CD8-positive, alpha-beta memory T cell (primary cell): ENCODE results near the gene MTHFD2L. TPM values are rescaled to one million over a fixed set of nuclear protein-coding genes. Genes with fewer than 3 reads are reported as not detected.
A peak's percentile ranks its signal among the peaks of the same experiment; 100 is the strongest.

Source experiments
- CTCF ChIA-PET: fragments of 350-600 bp; sonication (Branson Sonifier 250); formaldehyde crosslinking; loops from one replicate; lab custom pipeline; 2021; ENCODE audit warnings: antibody characterized with exemption; lab: Charles Lee
- POLR2A ChIA-PET: fragments of 350-600 bp; sonication (Branson Sonifier 250); formaldehyde crosslinking; loops from one replicate; lab custom pipeline; 2021; ENCODE audit warnings: antibody characterized with exemption; lab: Charles Lee
- DNase-seq, 5 donors: peaks; one replicate each; pipeline versions ENCODE4 v3.0.0 to v3.0.0-alpha.2; 2020 to 2022; ENCODE audit warnings: mixed read lengths in 1 of 5
- H3K27ac ChIP-seq: one replicate; pipeline ENCODE4 v1.7.0; 2013; ENCODE audit warnings: low read depth, mild to moderate bottlenecking, low read length, moderate library complexity
- H3K27me3 ChIP-seq: 2 replicates; pipeline ENCODE4 v1.7.0; 2013; ENCODE audit warnings: low read length, mild to moderate bottlenecking; ENCODE audit not compliant: insufficient read depth, poor library complexity, severe bottlenecking
- H3K36me3 ChIP-seq: 2 replicates; pipeline ENCODE4 v1.7.0; 2013; ENCODE audit warnings: mild to moderate bottlenecking, low read length, moderate library complexity; ENCODE audit not compliant: insufficient read depth
- H3K4me1 ChIP-seq: 2 replicates; pipeline ENCODE4 v1.7.0; 2013; ENCODE audit warnings: mild to moderate bottlenecking, low read length, moderate library complexity; ENCODE audit not compliant: insufficient read depth
- H3K4me3 ChIP-seq: 2 replicates; pipeline ENCODE4 v1.7.0; 2013; ENCODE audit warnings: mild to moderate bottlenecking, low read length
- H3K9me3 ChIP-seq: 2 replicates; pipeline ENCODE4 v1.7.0; 2013; ENCODE audit warnings: mild to moderate bottlenecking, low read length
- H3K27ac Mint-ChIP-seq, 8 donors: one replicate each; pipeline ENCODE4 v1.8.0; 2020 to 2021; ENCODE audit warnings: mixed read lengths in 8 of 8, mild to moderate bottlenecking in 6 of 8, inconsistent platforms in 3 of 8, moderate library complexity in 3 of 8
- H3K27me3 Mint-ChIP-seq, 2 donors: one replicate each; pipeline ENCODE4 v1.8.0; 2020 to 2021; ENCODE audit warnings: mixed read lengths in 2 of 2, mild to moderate bottlenecking in 1 of 2, moderate library complexity in 1 of 2
- H3K36me3 Mint-ChIP-seq, 3 donors: one replicate each; pipeline ENCODE4 v1.8.0; 2020 to 2021; ENCODE audit warnings: mixed read lengths in 3 of 3, inconsistent platforms in 1 of 3, mild to moderate bottlenecking in 1 of 3
- H3K4me1 Mint-ChIP-seq, 3 donors: one replicate each; pipeline ENCODE4 v1.8.0; 2020 to 2021; ENCODE audit warnings: mixed read lengths in 3 of 3, inconsistent platforms in 1 of 3, mild to moderate bottlenecking in 1 of 3
- H3K4me3 Mint-ChIP-seq, 7 donors: one replicate each; pipeline ENCODE4 v1.8.0; 2020 to 2021; ENCODE audit warnings: mixed read lengths in 7 of 7, mild to moderate bottlenecking in 6 of 7, moderate library complexity in 4 of 7, inconsistent platforms in 2 of 7
- H3K9me3 Mint-ChIP-seq, 5 donors: one replicate each; pipeline ENCODE4 v1.8.0; 2020 to 2022; ENCODE audit warnings: mixed read lengths in 5 of 5, mild to moderate bottlenecking in 3 of 5, moderate library complexity in 2 of 5, inconsistent platforms in 1 of 5
- polyA plus RNA-seq: library from polyadenylated mRNA; unstranded; fragments of 300-500 nt; fragmentation: Illumina TruSeq; gene quantifications from one replicate; pipeline ENCODE4 v1.2.3, GENCODE V29; 2021
- total RNA-seq, 2 experiments: library from RNA; stranded (reverse); gene quantifications; one replicate each; pipeline ENCODE4 v1.2.3, GENCODE V29; 2021

Gene MTHFD2L
- total and polyA plus RNA-seq, 3 experiments from 2014 or later, result 5.0 to 8.5 (median 7.5) TPM

DNA sequence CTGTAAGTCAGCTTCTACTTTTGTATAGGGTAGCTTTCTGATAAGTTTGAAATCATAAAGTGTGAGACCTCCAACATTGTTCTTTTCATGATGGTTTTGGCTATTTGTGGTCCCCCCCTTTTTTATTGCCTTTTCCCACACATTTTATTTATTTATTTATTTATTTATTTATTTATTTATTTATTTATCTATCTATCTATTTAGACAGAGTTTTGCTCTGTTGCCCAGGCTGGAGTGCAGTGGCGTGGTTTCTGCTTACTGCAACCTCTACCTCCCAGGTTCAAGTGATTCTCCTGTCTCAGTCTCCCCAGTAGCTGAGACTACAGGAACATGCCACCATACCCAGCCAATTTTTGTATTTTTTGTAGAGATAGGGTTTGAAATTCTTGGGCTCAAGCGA, 9.7 kb upstream of the MTHFD2L start:
- Histone ChIP-seq H3K27me3 (peaks cover 5% of the 10 kb centered on the region), H3K27ac (no peak overlapping the region), H3K4me1 (no peaks in the 10 kb centered on the region), H3K36me3 (no peaks in the 10 kb centered on the region), H3K9me3 (no peaks in the 10 kb centered on the region), H3K4me3 (no peak overlapping the region)
- Mint-ChIP-seq H3K9me3 (peaks cover 10 to 13% (median 11%) of the 10 kb centered on the region in 5 donors), H3K4me3 (no peak overlapping the region), H3K36me3 (no peaks in the 10 kb centered on the region), H3K4me1 (no peaks in the 10 kb centered on the region), H3K27me3 (peaks cover 12 to 57% of the 10 kb centered on the region in 2 donors), H3K27ac (no peak overlapping the region)
- no peak for DNase-seq
- ChIA-PET CTCF (no interaction called here), POLR2A (no interaction called here)

DNA sequence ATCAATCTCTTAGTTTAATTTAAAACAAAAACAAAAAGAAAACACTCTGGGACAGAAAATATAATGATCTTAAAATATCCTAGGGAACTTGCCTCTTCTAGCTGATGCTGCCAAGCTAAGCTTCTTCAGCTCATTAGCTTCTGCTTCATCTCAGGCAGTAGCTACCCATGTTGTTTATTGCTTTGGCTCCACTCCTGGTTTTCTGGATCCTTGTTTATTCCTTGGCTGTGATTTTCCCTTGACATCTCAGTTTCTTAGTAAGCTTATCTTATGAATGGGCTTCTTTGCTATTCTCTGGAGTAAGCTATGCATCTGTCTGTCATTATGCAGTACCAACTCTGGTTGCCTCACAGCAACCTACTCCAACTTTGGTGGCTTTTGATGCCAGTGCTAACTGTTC, 5.1 kb upstream of the MTHFD2L start:
- Mint-ChIP-seq H3K36me3 (no peaks in the 10 kb centered on the region), H3K4me1 (peaks cover 3 to 8% (median 7%) of the 10 kb centered on the region in 3 donors), H3K27ac (no peak overlapping the region), H3K4me3 (no peak overlapping the region), H3K9me3 (no peaks in the 10 kb centered on the region), H3K27me3 (peaks cover 4 to 22% of the 10 kb centered on the region in 2 donors)
- Histone ChIP-seq H3K36me3 (no peaks in the 10 kb centered on the region), H3K4me1 (peaks cover 3% of the 10 kb centered on the region), H3K27ac (no peak overlapping the region), H3K9me3 (no peaks in the 10 kb centered on the region), H3K27me3 (no peaks in the 10 kb centered on the region), H3K4me3 (no peak overlapping the region)
- POLR2A ChIA-PET, result no interaction called here
- CTCF ChIA-PET, result no interaction called here
- DNase-seq, result no peak

DNA sequence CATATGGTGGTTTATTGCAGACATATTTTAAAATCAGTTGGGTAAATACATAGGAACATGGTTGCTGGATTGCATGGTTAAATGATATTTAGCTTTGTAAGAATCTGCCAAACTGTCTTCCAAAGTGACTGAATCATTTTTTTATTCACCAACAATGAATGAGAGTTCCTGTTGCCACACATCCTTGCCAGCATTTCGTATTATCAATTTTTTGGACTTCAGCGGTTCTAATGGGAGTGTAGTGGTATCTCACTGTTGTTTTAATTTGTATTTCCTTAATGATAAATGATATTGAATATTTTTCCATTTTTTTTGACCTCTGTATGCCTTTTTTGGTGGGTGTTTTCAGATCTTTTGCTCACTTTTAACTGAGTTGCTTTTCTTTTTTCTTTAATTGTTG, 1.4 kb upstream of the MTHFD2L start:
- Histone ChIP-seq H3K4me3 (no peak overlapping the region), H3K36me3 (peaks cover 10% of the 10 kb centered on the region), H3K4me1 (peaks cover 14% of the 10 kb centered on the region), H3K9me3 (no peaks in the 10 kb centered on the region), H3K27ac (no peak overlapping the region), H3K27me3 (no peaks in the 10 kb centered on the region)
- Mint-ChIP-seq H3K36me3 (peaks cover 0 to 19% (median 4%) of the 10 kb centered on the region in 3 donors), H3K4me1 (peaks cover 22 to 33% (median 27%) of the 10 kb centered on the region in 3 donors), H3K27me3 (peaks cover 0 to 3% of the 10 kb centered on the region in 2 donors), H3K27ac (peak overlapping the region in 2 of 8 donors; percentile 21 to 30), H3K9me3 (no peaks in the 10 kb centered on the region), H3K4me3 (peak overlapping the region; percentile 30 to 86 (median 82))
- CTCF ChIA-PET, result no interaction called here
- POLR2A ChIA-PET, result no interaction called here
- no peak for DNase-seq

GRCh38 chr4:74157154-74157553, 764 bp upstream of the MTHFD2L start:
- no peaks in the 10 kb centered on the region for H3K9me3 Mint-ChIP-seq
- peaks cover 5 to 25% (median 6%) of the 10 kb centered on the region in 3 donors for H3K36me3 Mint-ChIP-seq
- POLR2A ChIA-PET, result no interaction called here
- Histone ChIP-seq H3K36me3 (peaks cover 10% of the 10 kb centered on the region), H3K27ac (peak overlapping the region; percentile 57), H3K9me3 (no peaks in the 10 kb centered on the region), H3K4me3 (peak overlapping the region; percentile 66), H3K27me3 (no peaks in the 10 kb centered on the region), H3K4me1 (peaks cover 14% of the 10 kb centered on the region)
- no peak for DNase-seq
- peaks cover 22 to 40% (median 27%) of the 10 kb centered on the region in 3 donors for H3K4me1 Mint-ChIP-seq
- H3K4me3 Mint-ChIP-seq, result peak overlapping the region; percentile 80 to 93 (median 83)
- peaks cover 0 to 3% of the 10 kb centered on the region in 2 donors for H3K27me3 Mint-ChIP-seq
- peak overlapping the region in 6 of 8 donors; percentile 6 to 77 (median 32) for H3K27ac Mint-ChIP-seq
- CTCF ChIA-PET, result no interaction called here

DNA sequence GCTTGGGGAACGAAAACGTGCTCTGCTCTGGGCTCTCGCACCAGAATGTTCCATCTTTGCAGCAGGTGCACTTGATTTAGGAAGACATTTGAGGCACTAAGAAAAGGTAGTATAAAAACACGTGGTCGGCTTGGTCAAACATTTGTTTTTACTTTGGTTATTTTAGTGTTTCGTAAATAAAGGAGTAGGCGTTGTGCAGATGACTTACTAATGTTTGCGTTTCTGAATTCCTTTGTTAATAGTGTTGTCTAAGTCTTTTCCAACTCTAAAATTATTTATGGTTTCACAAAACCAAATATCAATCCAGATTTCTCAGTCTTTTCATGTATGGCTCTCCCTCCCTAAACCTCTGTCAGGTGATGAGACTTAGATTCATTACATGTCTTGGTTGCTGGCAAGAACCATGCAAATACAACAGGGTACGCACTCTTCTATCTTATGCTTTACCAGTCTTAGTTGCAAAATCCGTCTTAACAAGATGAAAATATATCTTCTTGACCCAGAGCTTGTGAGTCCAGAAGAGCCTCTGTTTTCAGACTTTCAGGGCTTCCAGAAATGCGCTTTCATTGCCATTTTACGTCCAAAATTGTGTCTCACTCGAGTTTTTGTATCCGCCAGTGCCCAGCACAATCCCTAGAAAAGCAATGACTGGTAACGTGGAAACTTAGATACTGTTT, 686 bp downstream of the MTHFD2L start:
- H3K27ac Mint-ChIP-seq, result peak overlapping the region; percentile 24 to 94 (median 89)
- no peaks in the 10 kb centered on the region for H3K27me3 ChIP-seq
- H3K36me3 ChIP-seq, result peaks cover 10% of the 10 kb centered on the region
- no peaks in the 10 kb centered on the region for H3K9me3 ChIP-seq
- no peaks in the 10 kb centered on the region for H3K9me3 Mint-ChIP-seq
- CTCF ChIA-PET, result no interaction called here
- H3K27ac ChIP-seq, result peak overlapping the region; percentile 57
- peak overlapping the region; percentile 84 to 93 (median 91) for H3K4me3 Mint-ChIP-seq
- H3K4me1 ChIP-seq, result peaks cover 14% of the 10 kb centered on the region
- DNase-seq, result peak in 1 of 5 donors; percentile 6
- H3K4me3 ChIP-seq, result peak overlapping the region; percentile 66
- peaks cover 22 to 40% (median 27%) of the 10 kb centered on the region in 3 donors for H3K4me1 Mint-ChIP-seq
- H3K36me3 Mint-ChIP-seq, result peaks cover 5 to 30% (median 8%) of the 10 kb centered on the region in 3 donors
- POLR2A ChIA-PET, result no interaction called here
- peaks cover 0 to 3% of the 10 kb centered on the region in 2 donors for H3K27me3 Mint-ChIP-seq

- no peak for DNase-seq
- peaks cover 14% of the 10 kb centered on the region for H3K4me1 ChIP-seq
- peak overlapping the region; percentile 66 for H3K4me3 ChIP-seq
- ChIA-PET CTCF (no interaction called here), POLR2A (no interaction called here)
- Mint-ChIP-seq H3K27me3 (peaks cover 0 to 3% of the 10 kb centered on the region in 2 donors), H3K9me3 (no peaks in the 10 kb centered on the region), H3K27ac (peak overlapping the region in 5 of 8 donors; percentile 24 to 94 (median 81)), H3K4me1 (peaks cover 22 to 40% (median 27%) of the 10 kb centered on the region in 3 donors), H3K36me3 (peaks cover 5 to 30% (median 8%) of the 10 kb centered on the region in 3 donors), H3K4me3 (peak overlapping the region; percentile 84 to 93 (median 91))
- no peaks in the 10 kb centered on the region for H3K9me3 ChIP-seq
- H3K27me3 ChIP-seq, result no peaks in the 10 kb centered on the region
- peaks cover 10% of the 10 kb centered on the region for H3K36me3 ChIP-seq
- H3K27ac ChIP-seq, result peak overlapping the region; percentile 57
Observed at GRCh38 chr4:74159143-74159709, 1.3 kb downstream of the MTHFD2L start.

DNA sequence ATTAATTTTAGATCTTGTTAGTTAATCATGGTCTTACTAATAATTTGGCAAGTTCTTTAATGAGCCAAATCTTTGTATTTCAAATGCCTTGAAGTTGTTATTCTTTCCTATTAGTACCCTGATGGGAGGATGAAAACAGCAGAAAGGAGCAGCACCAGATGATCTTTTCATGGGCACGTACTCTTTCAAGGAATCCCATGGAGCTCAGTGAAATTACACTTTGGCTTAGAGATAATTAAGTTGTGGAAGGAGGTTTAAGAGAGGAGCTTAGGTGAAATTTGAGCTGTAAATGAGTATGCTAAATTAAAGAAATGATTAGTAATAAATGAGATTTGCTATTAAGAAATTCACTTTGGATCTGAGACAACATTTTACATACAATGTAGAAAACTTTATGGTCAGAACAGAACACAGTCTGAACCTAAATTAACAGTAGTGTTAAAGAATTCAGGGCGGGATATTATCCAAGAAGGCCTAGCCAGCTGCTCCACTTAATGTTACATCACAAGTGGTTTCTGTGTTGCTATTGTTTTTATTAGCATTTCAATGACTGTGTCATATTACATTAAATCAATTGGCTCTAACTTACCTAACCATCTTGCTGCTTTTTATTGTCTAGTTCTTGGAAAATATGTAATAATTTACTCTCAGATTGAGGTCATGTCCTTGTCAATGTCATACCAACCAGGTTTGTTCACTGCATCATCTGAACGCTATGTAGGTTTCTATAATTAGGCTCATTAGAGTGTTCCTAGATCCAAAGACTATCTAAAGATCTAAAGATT, 3.9 kb downstream of the MTHFD2L start:
- ChIA-PET POLR2A (no interaction called here), CTCF (no interaction called here)
- Histone ChIP-seq H3K4me3 (no peak overlapping the region), H3K36me3 (peaks cover 10% of the 10 kb centered on the region), H3K9me3 (no peaks in the 10 kb centered on the region), H3K27me3 (no peaks in the 10 kb centered on the region), H3K4me1 (peaks cover 14% of the 10 kb centered on the region), H3K27ac (no peak overlapping the region)
- Mint-ChIP-seq H3K36me3 (peaks cover 5 to 36% (median 15%) of the 10 kb centered on the region in 3 donors), H3K27me3 (no peaks in the 10 kb centered on the region), H3K9me3 (no peaks in the 10 kb centered on the region), H3K27ac (peak overlapping the region in 1 of 8 donors; percentile 11), H3K4me3 (peak overlapping the region in 1 of 7 donors; percentile 61), H3K4me1 (peaks cover 22 to 40% (median 27%) of the 10 kb centered on the region in 3 donors)
- no peak for DNase-seq
